Esophagus squamous epithelium (tissue), 4 donors: ENCODE data around the gene MBOAT2.

ENCODE experiments used
- POLR2A ChIP-seq, 4 donors: fragments of 450-650 bp; IDR thresholded peaks; one replicate each; pipeline ENCODE4 v1.6.1; 2017; ENCODE audit warnings: antibody characterized with exemption in 4 of 4, mild to moderate bottlenecking in 4 of 4, moderate library complexity in 3 of 4
- TF ChIP-seq, protein P1 (sequence below), 6 experiments: fragments of 450-650 bp in 4 of 6; fragments of 200-600 bp in 2 of 6; sonication (generic) in 2 of 6; IDR thresholded peaks; one replicate each; pipeline ENCODE4 v1.5.1; 2016 to 2019; ENCODE audit warnings: antibody characterized with exemption in 6 of 6, mild to moderate bottlenecking in 4 of 6, moderate library complexity in 4 of 6

DNA sequence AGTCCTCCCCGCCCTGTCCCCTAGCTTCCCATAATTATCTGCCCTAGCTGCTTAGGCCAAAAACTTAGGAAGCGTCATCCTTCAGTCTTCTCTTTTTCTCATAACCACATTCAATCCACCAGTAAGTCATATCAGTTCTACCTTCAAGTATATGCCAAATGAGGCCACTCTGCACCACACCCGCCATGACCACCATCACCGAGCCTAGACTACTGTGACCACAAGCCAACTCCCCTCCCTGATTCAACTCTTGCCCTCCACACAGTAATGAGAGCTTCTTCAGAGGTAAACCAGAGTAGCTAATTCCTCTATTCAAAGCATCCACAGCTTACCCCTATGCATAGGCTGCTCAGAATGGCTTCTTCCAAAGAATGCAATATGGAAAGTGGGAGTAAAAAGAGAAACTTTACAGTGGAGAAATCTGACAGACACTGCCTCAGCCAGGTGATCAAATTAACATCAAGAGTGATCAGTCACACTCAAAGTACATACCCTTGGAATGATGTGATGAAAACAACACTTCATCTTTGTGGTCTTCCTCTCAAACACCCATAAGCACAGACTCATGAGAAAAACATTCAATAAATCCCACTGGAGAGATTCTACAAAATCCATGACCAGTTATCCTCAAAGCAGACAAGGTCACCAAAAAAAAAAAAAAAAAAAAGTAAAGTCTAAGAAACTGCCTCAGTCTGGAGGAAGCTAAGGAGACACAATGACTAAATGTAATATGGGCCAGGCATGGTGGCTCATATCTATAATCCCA is 17.7 kb downstream of the MBOAT2 start:
- TF ChIP-seq, protein P1, sequence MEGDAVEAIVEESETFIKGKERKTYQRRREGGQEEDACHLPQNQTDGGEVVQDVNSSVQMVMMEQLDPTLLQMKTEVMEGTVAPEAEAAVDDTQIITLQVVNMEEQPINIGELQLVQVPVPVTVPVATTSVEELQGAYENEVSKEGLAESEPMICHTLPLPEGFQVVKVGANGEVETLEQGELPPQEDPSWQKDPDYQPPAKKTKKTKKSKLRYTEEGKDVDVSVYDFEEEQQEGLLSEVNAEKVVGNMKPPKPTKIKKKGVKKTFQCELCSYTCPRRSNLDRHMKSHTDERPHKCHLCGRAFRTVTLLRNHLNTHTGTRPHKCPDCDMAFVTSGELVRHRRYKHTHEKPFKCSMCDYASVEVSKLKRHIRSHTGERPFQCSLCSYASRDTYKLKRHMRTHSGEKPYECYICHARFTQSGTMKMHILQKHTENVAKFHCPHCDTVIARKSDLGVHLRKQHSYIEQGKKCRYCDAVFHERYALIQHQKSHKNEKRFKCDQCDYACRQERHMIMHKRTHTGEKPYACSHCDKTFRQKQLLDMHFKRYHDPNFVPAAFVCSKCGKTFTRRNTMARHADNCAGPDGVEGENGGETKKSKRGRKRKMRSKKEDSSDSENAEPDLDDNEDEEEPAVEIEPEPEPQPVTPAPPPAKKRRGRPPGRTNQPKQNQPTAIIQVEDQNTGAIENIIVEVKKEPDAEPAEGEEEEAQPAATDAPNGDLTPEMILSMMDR (IDR thresholded peaks at IDR 0.05), result no peak
- TF ChIP-seq POLR2A (IDR thresholded peaks at IDR 0.05), result no peak
